B cell (primary cell): ENCODE measurements around the gene KRTAP4-5. TPM values are rescaled to one million over a fixed set of nuclear protein-coding genes. Genes with fewer than 3 reads are reported as not detected.

Source experiments
- ATAC-seq: fragments of 200-7000 bp; cut with Tn5 transposase; one replicate; pipeline ENCODE4 v1.10.0; 2021; ENCODE audit warnings: low read depth, mild to moderate bottlenecking, moderate number of reproducible peaks, moderate library complexity
- CTCF ChIA-PET: fragments of 350-600 bp; sonication (Branson Sonifier 250); formaldehyde crosslinking; loops from one replicate; lab custom pipeline; 2021; ENCODE audit warnings: antibody characterized with exemption, inconsistent platforms; lab: Charles Lee
- POLR2A ChIA-PET: fragments of 350-600 bp; sonication (Branson Sonifier 250); formaldehyde crosslinking; loops from one replicate; lab custom pipeline; 2021; ENCODE audit warnings: antibody characterized with exemption; lab: Charles Lee
- DNase-seq: peaks from one replicate; pipeline ENCODE4 v3.0.0; 2013
- H2AFZ ChIP-seq: 2 replicates; pipeline ENCODE4 v1.6.1; 2012; ENCODE audit warnings: mild to moderate bottlenecking, low read depth, low read length; ENCODE audit not compliant: insufficient read depth, poor library complexity, severe bottlenecking
- H3K27ac ChIP-seq, 2 donors: 1 replicate in 1 of 2; 2 replicates in 1 of 2; pipeline ENCODE4 v1.5.1; 2012 to 2013; ENCODE audit warnings: low read length in 2 of 2, mild to moderate bottlenecking in 2 of 2, moderate library complexity in 1 of 2
- H3K27me3 ChIP-seq, 4 experiments: fragments of 200-600 bp in 1 of 4; sonication (generic) in 1 of 4; replicated peaks in 1 of 4; 1 replicate in 2 of 4; 2 replicates in 2 of 4; pipeline versions ENCODE4 v1.6.1 to v1.7.0; 2013 to 2016; ENCODE audit warnings: low read length in 3 of 4, mild to moderate bottlenecking in 2 of 4, mixed read lengths in 1 of 4, moderate library complexity in 1 of 4; ENCODE audit not compliant: insufficient read depth in 4 of 4, control insufficient read depth in 3 of 4; ENCODE audit errors: control extremely low read depth in 1 of 4
- H3K36me3 ChIP-seq, 2 experiments: replicated peaks in 1 of 2; 1 replicate in 1 of 2; 2 replicates in 1 of 2; pipeline versions ENCODE4 v1.6.1 to v1.7.1; 2013; ENCODE audit warnings: low read length in 1 of 2; ENCODE audit not compliant: insufficient read depth in 2 of 2, control insufficient read depth in 1 of 2; ENCODE audit errors: control extremely low read depth in 1 of 2, extremely low read depth in 1 of 2
- H3K4me1 ChIP-seq, 2 donors: fragments of 200-600 bp in 1 of 2; sonication (generic) in 1 of 2; 1 replicate in 1 of 2; 2 replicates in 1 of 2; pipeline versions ENCODE4 v1.5.1 to v1.6.1; 2013 to 2017; ENCODE audit warnings: low read length in 2 of 2; ENCODE audit not compliant: control insufficient read depth in 2 of 2, insufficient read depth in 2 of 2
- H3K4me2 ChIP-seq: replicated peaks from 2 replicates; pipeline ENCODE3; 2012; ENCODE audit warnings: mild to moderate bottlenecking, low read depth, low read length; ENCODE audit not compliant: poor library complexity, severe bottlenecking
- H3K4me3 ChIP-seq, 5 experiments: fragments of 200-600 bp in 1 of 5; sonication (generic) in 1 of 5; 1 replicate in 3 of 5; 2 replicates in 2 of 5; pipeline versions ENCODE4 v1.5.1 to v1.7.0; 2011 to 2016; ENCODE audit warnings: low read length in 4 of 5, mild to moderate bottlenecking in 4 of 5, low read depth in 2 of 5, control low read depth in 1 of 5, moderate library complexity in 1 of 5; ENCODE audit not compliant: insufficient read depth in 1 of 5; ENCODE audit errors: control extremely low read depth in 1 of 5, extremely low read depth in 1 of 5
- H3K79me2 ChIP-seq: fragments of 200-600 bp; sonication (generic); one replicate; pipeline ENCODE4 v1.6.0; 2016; ENCODE audit warnings: low read length; ENCODE audit not compliant: control insufficient read depth, insufficient read depth
- H3K9ac ChIP-seq: fragments of 200-600 bp; sonication (generic); 2 replicates; pipeline ENCODE4 v1.6.1; 2017; ENCODE audit warnings: mild to moderate bottlenecking, low read length, moderate library complexity
- H3K9me3 ChIP-seq, 3 donors: one replicate each; pipeline versions ENCODE4 v1.6.1 to v1.7.1; 2013; ENCODE audit warnings: low read length in 2 of 3; ENCODE audit not compliant: control insufficient read depth in 2 of 3, insufficient read depth in 1 of 3; ENCODE audit errors: control extremely low read depth in 1 of 3
- H4K20me1 ChIP-seq: 2 replicates; pipeline ENCODE4 v1.6.0; 2012; ENCODE audit warnings: mild to moderate bottlenecking, low read length; ENCODE audit not compliant: insufficient read depth, control insufficient read depth, poor library complexity, severe bottlenecking
- H3K27ac Mint-ChIP-seq: one replicate; pipeline ENCODE4 v1.8.0; 2021; ENCODE audit warnings: mixed read lengths
- H3K27me3 Mint-ChIP-seq: one replicate; pipeline ENCODE4 v1.8.0; 2021; ENCODE audit warnings: mixed read lengths
- H3K4me1 Mint-ChIP-seq: one replicate; pipeline ENCODE4 v1.8.0; 2021; ENCODE audit warnings: mixed read lengths
- H3K4me3 Mint-ChIP-seq: one replicate; pipeline ENCODE4 v1.8.0; 2021; ENCODE audit warnings: mixed read lengths
- H3K9me3 Mint-ChIP-seq: one replicate; pipeline ENCODE4 v1.8.0; 2022; ENCODE audit warnings: mixed read lengths; ENCODE audit not compliant: insufficient read depth
- CTCF ChIP-seq: fragments of 200-600 bp; IDR thresholded peaks from one replicate; pipeline ENCODE4 v1.8.0; 2022; ENCODE audit warnings: antibody characterized with exemption, mild to moderate bottlenecking
- EZH2 ChIP-seq: IDR thresholded peaks from 2 replicates; pipeline ENCODE4 v1.6.1; 2012; ENCODE audit warnings: borderline replicate concordance, low read depth, mild to moderate bottlenecking, moderate library complexity, low read length; ENCODE audit not compliant: insufficient read depth, poor library complexity, severe bottlenecking
- WGBS: methylation state at CpG from one replicate; pipeline ENCODE4 v1.1.5; 2013; ENCODE audit warnings: missing lambda C conversion rate; ENCODE audit not compliant: insufficient coverage; 5-methylcytosine and 5-hydroxymethylcytosine counted together
- intact Hi-C: fragments of 100-400 bp; cut with micrococcal nuclease; formaldehyde crosslinking; loops from one replicate; pipeline ENCODE4 v1.10.0; 2022
- polyA plus RNA-seq: library from polyadenylated mRNA; depleted of rRNA; stranded (reverse); fragments of >200 nt; gene quantifications from 2 replicates; pipeline ENCODE4 v1.2.3, GENCODE V29; 2012
- total RNA-seq, 2 donors: library from RNA; stranded (reverse); fragments of 120-200 nt in 1 of 2; gene quantifications; 1 replicate in 1 of 2; 2 replicates in 1 of 2; pipeline versions ENCODE4 v1.2.3 to v1.2.4, GENCODE V29; 2013 to 2022

Gene KRTAP4-5
- total and polyA plus RNA-seq, 2 donors (not counting 1 experiment from before 2014, with no cell fraction given), result not detected

DNA sequence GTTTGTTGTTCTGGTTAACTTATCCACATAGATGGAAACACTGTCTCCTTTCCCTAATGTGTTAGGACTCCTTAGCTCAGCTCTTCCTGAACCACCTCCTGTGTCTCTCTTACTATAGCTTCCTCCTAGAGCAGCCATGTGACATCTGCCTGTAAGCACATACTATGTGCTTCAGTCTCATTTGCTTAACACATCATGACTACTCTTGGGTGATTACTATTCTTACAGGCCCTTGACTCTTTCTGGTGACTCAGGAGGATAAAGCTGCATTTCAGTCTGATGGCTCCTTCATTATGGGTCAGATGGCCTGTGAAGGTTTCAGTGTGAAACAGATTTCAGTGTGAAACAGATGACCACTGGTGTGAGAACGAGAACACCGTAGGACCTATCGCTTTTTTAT is 28.7 kb upstream of the KRTAP4-5 start:
- Histone ChIP-seq H3K4me2 (no peak overlapping the region), H3K9me3 (no peaks in the 10 kb centered on the region), H2AFZ (no peak overlapping the region), H3K36me3 (no peaks in the 10 kb centered on the region), H3K9ac (no peak overlapping the region), H3K4me3 (no peak overlapping the region), H3K27me3 (no peaks in the 10 kb centered on the region), H3K27ac (no peak overlapping the region), H3K79me2 (no peaks in the 10 kb centered on the region), H4K20me1 (no peaks in the 10 kb centered on the region), H3K4me1 (peaks cover 39 to 41% of the 10 kb centered on the region in 2 donors)
- TF ChIP-seq CTCF, result no peak
- TF ChIP-seq EZH2, result no peak
- DNase-seq (peak; percentile 45), ATAC-seq (peak; percentile 71)
- 100% methylated on average over 3 of the region's 3 CpGs for WGBS
- Mint-ChIP-seq H3K27ac (peak overlapping the region; percentile 42), H3K27me3 (peaks cover 3% of the 10 kb centered on the region), H3K9me3 (no peaks in the 10 kb centered on the region), H3K4me3 (peak overlapping the region; percentile 54), H3K4me1 (peaks cover 42% of the 10 kb centered on the region)
- POLR2A ChIA-PET, result no interaction called here
- intact Hi-C loops, result loop anchor here (5.0 kb wide), 1 partner anchor 61 kb away; the partner anchor contains the start of gene KRTAP4-11
- CTCF ChIA-PET, result interaction anchor here (1.2 kb wide), 1 partner anchor 10 kb away, joined by 3 read pairs; no protein-coding TSS in a partner anchor

GRCh38 chr17:41177727-41178271 is 28.2 kb upstream of the KRTAP4-5 start, which contains the start of gene KRTAP4-2:
Gene KRTAP4-2 (minus strand): TSS chr17:41178221. CDS start chr17:41178164, 57 bp downstream.
- Mint-ChIP-seq H3K4me3 (peak within 1 kb of the TSS; percentile 54), H3K9me3 (no peaks in the 10 kb centered on the region), H3K4me1 (peaks cover 44% of the 10 kb centered on the region), H3K27me3 (peaks cover 6% of the 10 kb centered on the region), H3K27ac (peak within 1 kb of the TSS; percentile 42)
- Histone ChIP-seq H3K27me3 (no peaks in the 10 kb centered on the region), H2AFZ (no peak within 1 kb of the TSS), H3K9ac (no peak within 1 kb of the TSS), H3K4me3 (no peak within 1 kb of the TSS), H3K79me2 (no peaks in the 10 kb centered on the region), H3K4me2 (peak within 1 kb of the TSS; percentile 51), H4K20me1 (no peaks in the 10 kb centered on the region), H3K4me1 (peaks cover 39 to 41% of the 10 kb centered on the region in 2 donors), H3K36me3 (no peaks in the 10 kb centered on the region), H3K9me3 (no peaks in the 10 kb centered on the region), H3K27ac (no peak within 1 kb of the TSS)
- ATAC-seq (no peak), DNase-seq (no peak)
- TF ChIP-seq EZH2 (no peak), CTCF (no peak)
- 95% methylated on average over 5 of the region's 7 CpGs for WGBS
- ChIA-PET CTCF (interaction anchor here (1.2 kb wide), 1 partner anchor 11 kb away, joined by 3 read pairs; no protein-coding TSS in a partner anchor), POLR2A (no interaction called here)
- intact Hi-C loops, result loop anchor here (5.0 kb wide), 1 partner anchor 60 kb away; the partner anchor contains the start of gene KRTAP4-11
